Measurements from ENCODE around the gene BCKDHB. TPM values are rescaled to one million over a fixed set of nuclear protein-coding genes. Genes with fewer than 3 reads are reported as not detected.
"Not testable (repeated sequence)": the region's sequence is repeated elsewhere in the genome, so short reads cannot be mapped to it uniquely, and the experiment has no call there.

BCKDHB gene
- total RNA-seq, 4 donors from 2014 or later = 8.9 to 18.4 (median 16.6) TPM

DNA sequence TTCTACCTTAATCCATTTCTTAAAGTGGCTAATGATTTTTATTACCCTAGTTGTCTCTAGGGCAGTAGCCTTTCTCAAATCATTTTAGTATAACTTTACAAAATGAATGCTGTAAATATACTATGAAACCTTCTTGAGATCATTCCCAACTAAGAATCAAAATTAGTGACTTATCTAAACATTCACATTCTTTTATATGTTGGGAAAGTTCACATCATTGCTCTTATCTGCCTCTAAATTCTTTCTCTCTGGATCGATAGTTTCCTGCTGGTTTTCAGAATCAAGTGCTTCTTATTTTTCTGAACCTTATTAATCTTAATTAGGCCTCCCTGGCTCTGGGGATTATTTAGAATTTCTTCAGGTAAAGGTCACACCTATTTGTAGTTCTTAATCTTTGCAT lies 126.8 kb downstream of the BCKDHB start:
- ATAC-seq (ENCODE audit: low FRiP score) = no peak
- TF ChIP-seq, protein P1, sequence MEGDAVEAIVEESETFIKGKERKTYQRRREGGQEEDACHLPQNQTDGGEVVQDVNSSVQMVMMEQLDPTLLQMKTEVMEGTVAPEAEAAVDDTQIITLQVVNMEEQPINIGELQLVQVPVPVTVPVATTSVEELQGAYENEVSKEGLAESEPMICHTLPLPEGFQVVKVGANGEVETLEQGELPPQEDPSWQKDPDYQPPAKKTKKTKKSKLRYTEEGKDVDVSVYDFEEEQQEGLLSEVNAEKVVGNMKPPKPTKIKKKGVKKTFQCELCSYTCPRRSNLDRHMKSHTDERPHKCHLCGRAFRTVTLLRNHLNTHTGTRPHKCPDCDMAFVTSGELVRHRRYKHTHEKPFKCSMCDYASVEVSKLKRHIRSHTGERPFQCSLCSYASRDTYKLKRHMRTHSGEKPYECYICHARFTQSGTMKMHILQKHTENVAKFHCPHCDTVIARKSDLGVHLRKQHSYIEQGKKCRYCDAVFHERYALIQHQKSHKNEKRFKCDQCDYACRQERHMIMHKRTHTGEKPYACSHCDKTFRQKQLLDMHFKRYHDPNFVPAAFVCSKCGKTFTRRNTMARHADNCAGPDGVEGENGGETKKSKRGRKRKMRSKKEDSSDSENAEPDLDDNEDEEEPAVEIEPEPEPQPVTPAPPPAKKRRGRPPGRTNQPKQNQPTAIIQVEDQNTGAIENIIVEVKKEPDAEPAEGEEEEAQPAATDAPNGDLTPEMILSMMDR (IDR thresholded peaks at IDR 0.05) = no peak

DNA sequence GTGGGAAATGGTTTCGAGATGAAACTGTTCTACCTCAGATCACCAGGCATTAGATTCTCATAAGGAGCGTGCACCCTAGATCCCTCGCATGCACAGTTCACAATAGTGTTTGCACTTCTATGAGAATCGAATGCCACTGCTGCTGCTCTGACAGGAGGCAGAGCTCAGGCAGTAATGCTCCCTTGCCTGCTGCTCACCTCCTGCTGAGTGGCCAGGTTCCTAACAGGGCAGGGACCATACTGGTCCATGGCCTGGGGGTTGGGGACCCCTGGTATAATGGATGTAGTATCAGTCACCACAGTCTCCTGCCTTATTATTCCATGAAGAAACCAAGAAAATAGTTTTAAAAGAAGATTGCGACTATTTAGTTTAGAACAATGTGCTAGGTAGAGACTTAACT lies 127.5 kb downstream of the BCKDHB start:
- ATAC-seq (ENCODE audit: low FRiP score) (no peak), DNase-seq (ENCODE audit: low spot score) (no peak)
- TF ChIP-seq, protein P1 (IDR thresholded peaks at IDR 0.05) = no peak

More for the DNA sequence above, 126.8 kb downstream of the BCKDHB start:
- DNase-seq (ENCODE audit: low spot score) = no peak

- TF ChIP-seq, protein P1 (IDR thresholded peaks at IDR 0.05) = no peak
- ATAC-seq (ENCODE audit: low FRiP score) = no peak
- no peak for DNase-seq (ENCODE audit: low spot score)
These were observed 127.9 kb downstream of the BCKDHB start for GRCh38 chr6:80234401-80234800.

DNA sequence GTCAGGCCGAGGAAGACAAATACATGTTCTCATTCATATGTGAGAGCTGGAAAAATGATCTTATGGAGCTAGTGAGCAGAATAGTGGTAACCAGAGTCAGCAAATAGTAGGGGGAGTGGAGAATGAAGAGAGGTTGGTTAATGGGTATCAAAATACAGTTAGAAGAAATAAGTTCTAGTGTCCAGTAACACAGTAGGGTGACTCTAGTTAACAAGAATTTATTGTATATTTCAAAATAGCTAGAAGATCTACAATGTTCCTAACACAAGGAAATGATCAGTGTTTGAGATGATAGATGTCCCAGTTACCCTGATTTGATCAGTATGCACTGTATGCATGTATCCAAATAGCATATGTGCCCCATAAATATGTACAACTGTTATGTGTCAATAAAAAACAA lies 128.4 kb downstream of the BCKDHB start:
- DNase-seq (ENCODE audit: low spot score) = no peak
- no peak for ATAC-seq (ENCODE audit: low FRiP score)
- TF ChIP-seq, protein P1 (IDR thresholded peaks at IDR 0.05) = no peak

GRCh38 chr6:80235647-80236046 lies 129.2 kb downstream of the BCKDHB start:
- ATAC-seq (ENCODE audit: low FRiP score) (no peak), DNase-seq (ENCODE audit: low spot score) (no peak)
- TF ChIP-seq, protein P1 (IDR thresholded peaks at IDR 0.05) = no peak

GRCh38 chr6:80238754-80239153 lies 132.3 kb downstream of the BCKDHB start:
- DNase-seq (ENCODE audit: low spot score); ATAC-seq (ENCODE audit: low FRiP score): not testable (repeated sequence)

DNA sequence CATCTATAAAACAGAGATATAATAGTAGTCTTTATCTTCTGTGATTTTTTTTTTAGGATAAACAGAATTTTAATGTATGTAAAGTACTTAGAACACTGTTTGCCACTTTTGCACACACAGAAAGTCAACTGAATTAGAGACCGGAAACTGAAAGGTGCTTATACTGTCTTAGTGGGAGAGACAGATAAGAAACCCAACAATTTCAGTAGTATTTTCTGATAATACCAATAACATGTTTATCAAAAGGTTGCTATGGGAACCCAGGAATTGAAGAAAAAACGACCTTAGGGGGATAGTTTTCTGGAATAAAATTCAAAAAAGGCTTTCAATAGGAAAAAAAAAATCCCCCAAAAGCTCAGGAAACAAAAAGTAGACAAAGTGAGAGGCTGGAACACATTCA lies 138.6 kb downstream of the BCKDHB start:
- TF ChIP-seq, protein P1 (IDR thresholded peaks at IDR 0.05) = no peak
- ATAC-seq (ENCODE audit: low FRiP score) = no peak
- DNase-seq (ENCODE audit: low spot score) = no peak

GRCh38 chr6:80249897-80250296 lies 143.4 kb downstream of the BCKDHB start:
- TF ChIP-seq, protein P1 (IDR thresholded peaks at IDR 0.05) = no peak
- ATAC-seq (ENCODE audit: low FRiP score) (no peak), DNase-seq (ENCODE audit: low spot score) (no peak)
